ELR (cell line): Measurements from ENCODE around the gene SNX13.

Experiments
- DNase-seq: peaks from one replicate; pipeline ENCODE4 v3.0.0-alpha.2; 2015; ENCODE audit warnings: low read depth

SNX13 gene

GRCh38 chr7:17944720-17945119, 4.4 kb upstream of the SNX13 start:
- peak; percentile 24 for DNase-seq

DNA sequence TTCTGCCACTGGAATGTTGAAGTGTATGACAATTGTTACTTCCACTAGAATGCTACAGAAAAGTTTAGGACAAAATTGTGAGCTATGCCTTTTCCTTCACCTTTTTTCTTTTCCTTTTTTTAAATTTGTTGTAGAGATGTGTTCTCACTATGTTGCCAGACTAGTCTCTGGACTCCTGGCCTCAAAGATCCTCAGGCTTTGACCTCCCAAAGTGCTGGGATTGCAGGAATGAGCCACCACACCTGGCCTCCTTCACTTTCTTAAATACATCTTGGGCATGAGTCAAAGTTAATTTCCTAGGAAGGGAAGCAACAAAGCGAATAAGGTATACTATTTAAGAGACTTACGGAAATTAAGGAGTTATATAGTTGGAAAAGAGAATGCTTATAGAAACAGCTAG, 2.7 kb upstream of the SNX13 start:
- no peak for DNase-seq

DNA sequence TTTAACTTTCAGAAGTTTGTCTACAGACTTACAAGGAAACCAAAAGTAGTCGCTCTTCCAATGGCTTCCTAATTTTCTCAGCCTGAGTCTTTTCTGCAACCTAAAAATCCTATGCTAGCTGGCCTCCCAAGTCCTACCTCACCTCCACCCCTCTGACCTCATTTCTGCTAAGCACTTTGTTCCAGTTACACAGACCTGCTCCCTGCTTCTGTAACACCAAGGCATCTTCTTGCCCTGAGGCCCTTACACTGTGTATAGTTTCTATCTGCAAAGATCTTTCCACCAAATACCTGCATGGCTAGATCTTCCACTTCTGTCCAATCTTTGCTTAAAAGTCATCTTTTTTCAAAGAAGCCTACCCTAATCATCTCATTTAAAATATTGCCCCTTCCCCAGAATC, 1.9 kb upstream of the SNX13 start:
- DNase-seq, result no peak

GRCh38 chr7:17940951-17941431, 697 bp upstream of the SNX13 start:
- DNase-seq, result peak; percentile 21

GRCh38 chr7:17939606-17940301, 540 bp downstream of the SNX13 start:
- peak; percentile 70 for DNase-seq

GRCh38 chr7:17939211-17939605, 1.1 kb downstream of the SNX13 start:
- peak; percentile 64 for DNase-seq

GRCh38 chr7:17937506-17938120, 2.7 kb downstream of the SNX13 start:
- peak; percentile 56 for DNase-seq

DNA sequence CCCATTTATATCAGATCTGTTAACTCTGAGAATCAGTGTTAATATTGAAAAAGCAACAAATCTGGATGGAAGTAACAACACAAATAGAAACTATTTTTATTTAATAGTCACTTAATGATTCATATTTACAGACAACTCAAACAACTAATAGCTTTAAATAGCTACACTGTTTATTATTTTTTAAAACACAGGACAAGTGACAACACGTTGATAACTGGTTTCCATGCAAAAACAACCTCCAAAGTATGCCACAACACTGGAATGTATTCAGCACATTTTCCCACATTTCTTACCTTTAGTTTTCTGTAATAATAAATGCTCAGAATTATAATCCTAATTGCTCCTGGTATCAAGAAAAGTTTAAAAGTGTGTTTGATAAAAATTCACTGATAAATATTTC, 4.0 kb downstream of the SNX13 start:
- no peak for DNase-seq

- DNase-seq, result no peak
Measured at GRCh38 chr7:17934612-17935240, 5.6 kb downstream of the SNX13 start.

DNA sequence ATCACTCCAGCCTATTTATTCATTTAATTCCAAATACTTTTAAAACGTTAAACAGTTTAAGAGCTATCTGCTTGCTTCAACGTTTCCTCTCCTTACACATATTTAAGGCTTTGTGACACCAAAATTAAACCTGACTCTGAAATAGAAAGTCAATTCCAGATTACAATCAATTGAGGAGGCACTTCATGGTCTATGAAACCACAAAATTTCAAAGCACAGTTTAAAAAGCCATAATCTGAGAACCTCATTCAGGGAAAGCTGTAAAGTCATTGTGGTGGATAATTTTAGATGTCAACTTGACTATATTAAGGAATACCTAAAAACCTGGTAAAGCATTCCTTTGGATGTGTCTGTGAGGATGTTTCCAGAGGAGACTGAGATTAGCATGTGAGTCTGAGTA, 6.2 kb downstream of the SNX13 start:
- DNase-seq, result no peak

DNA sequence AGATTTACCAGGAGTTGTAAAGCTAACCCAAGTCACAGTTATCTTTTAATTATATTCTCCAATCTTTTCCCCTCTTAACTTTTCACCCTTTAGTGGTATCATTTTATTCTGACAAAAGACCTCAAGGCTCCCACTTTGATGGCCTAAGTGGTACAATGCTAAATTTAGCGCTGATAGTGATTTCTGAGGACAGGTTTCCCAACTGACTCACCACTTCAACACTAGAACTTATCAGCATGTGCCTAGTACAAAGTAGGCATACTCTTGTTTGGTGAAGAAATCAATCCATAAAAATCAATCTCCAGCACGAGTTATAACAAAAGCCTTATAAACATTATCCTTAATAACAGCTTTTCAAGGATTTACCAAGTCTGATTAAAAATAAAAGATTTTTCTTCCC, 7.5 kb downstream of the SNX13 start:
- DNase-seq, result no peak

GRCh38 chr7:17931069-17931468, 9.2 kb downstream of the SNX13 start:
- DNase-seq, result no peak

DNA sequence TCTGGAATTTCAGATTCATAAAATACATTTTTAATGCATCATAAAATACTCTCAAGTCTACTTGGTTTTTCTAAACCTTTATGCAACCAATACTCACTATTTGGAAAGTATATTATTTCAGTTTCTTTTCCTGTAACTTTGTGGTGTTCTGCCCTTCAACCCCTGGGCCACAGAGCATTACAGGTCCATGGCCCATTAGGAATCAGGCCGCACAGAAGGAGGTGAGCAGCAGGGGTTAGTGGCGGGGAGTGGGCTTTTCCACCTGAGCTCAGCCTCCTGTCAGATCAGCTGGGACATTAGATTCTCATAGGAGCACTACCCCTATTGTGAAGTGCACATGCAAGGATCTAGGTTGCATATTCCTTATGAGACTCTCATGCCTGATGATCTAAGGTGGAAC, 9.7 kb downstream of the SNX13 start:
- DNase-seq, result no peak

GRCh38 chr7:17929647-17930395, 10.5 kb downstream of the SNX13 start:
- no peak for DNase-seq

- no peak for DNase-seq
Measured at GRCh38 chr7:17928055-17928454, 12.2 kb downstream of the SNX13 start.

- DNase-seq, result no peak
Measured at GRCh38 chr7:17921857-17922416, 18.4 kb downstream of the SNX13 start.

GRCh38 chr7:17917842-17918241, 22.5 kb downstream of the SNX13 start:
- DNase-seq, result no peak

GRCh38 chr7:17916786-17917185, 23.5 kb downstream of the SNX13 start:
- no peak for DNase-seq

DNA sequence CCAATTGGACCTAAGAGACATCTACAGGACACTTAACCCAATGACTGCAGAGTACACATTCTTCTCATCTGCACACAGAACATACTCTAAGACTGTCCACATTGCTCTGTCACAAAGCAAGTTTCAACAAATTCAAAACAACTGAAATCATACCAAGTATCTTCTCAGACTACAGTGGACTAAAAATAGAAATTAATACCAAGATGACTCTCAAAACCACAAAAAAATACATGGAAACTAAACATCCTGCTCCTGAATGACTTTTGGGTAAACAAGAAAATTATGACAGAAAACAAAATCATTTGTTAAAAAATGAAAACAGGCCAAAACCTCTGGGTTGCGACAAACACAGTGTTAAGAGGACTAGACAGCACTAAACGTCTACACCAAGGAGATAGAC, 24.5 kb downstream of the SNX13 start:
- peak; percentile 6 for DNase-seq

DNA sequence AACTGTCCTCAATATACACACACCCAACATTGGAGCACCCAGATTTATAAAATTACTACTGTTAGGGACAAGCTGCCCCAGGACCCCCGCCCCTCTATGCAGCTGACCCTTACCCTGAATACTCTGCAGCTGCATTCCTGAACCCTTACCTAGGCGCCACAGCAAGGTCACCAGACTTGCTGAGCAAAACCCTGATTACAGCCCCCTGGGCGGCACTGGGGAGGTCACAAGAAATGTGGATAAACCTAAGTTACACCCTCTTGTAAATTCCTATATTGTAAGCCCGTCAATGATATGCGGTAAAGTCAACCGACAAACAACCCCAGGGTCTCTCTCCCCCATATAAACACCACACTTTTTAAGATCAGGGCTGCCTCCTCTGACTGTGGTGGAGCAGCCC, 25.1 kb downstream of the SNX13 start:
- DNase-seq, result no peak

DNA sequence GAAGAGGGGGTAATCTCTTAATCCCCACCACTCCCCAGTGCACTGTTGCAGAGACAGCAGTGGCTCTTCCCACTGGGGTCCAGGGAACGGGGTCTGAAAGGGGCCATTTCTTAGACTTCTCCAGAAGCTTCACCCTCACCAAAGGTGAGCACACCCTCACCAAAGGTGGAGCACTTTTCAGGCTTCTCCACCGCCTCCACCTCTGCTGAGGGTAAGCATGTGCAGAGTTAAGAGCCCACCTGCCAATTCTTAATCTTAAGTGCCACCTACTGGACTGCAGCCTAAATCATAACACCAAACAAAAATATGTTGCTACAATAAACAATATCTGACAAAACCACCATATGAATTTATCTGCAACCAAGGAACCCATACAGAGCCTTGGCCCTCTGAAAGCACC, 27.0 kb downstream of the SNX13 start:
- DNase-seq, result no peak

- DNase-seq, result no peak
Measured at GRCh38 chr7:17912536-17913235, 27.6 kb downstream of the SNX13 start.
